Astrocyte of the cerebellum (primary cell): ENCODE measurements around the gene LAMP5.

Source experiments
- DNase-seq: peaks from one replicate; pipeline ENCODE4 v3.0.0-alpha.2; 2011; ENCODE audit warnings: low read depth
- H3K4me3 ChIP-seq: 2 replicates; pipeline ENCODE4 v1.5.1; 2011; ENCODE audit warnings: mild to moderate bottlenecking, low read depth, low read length, moderate library complexity
- CTCF ChIP-seq: IDR thresholded peaks from 2 replicates; pipeline ENCODE4 v1.5.1; 2012; ENCODE audit warnings: low read length, low read depth, moderate library complexity, mild to moderate bottlenecking; ENCODE audit errors: missing control alignments
- in situ Hi-C: cut with HindIII; loops from 2 replicates; pipeline ENCODE4 v1.10.0; 2017; ENCODE audit warnings: low sequenced_read_pairs

Gene LAMP5

GRCh38 chr20:9506964-9507369, 7.4 kb upstream of the LAMP5 start:
- TF ChIP-seq CTCF = no peak
- DNase-seq = no peak
- no peak overlapping the region for H3K4me3 ChIP-seq
- in situ Hi-C loops = no loop called here

GRCh38 chr20:9507544-9508239, 6.7 kb upstream of the LAMP5 start:
- TF ChIP-seq CTCF = no peak
- no peak for DNase-seq
- H3K4me3 ChIP-seq = no peak overlapping the region
- in situ Hi-C loops = no loop called here

- H3K4me3 ChIP-seq = no peak overlapping the region
- DNase-seq = no peak
- no peak for TF ChIP-seq CTCF
- in situ Hi-C loops = no loop called here
Measured at GRCh38 chr20:9508240-9508661, 6.1 kb upstream of the LAMP5 start.

GRCh38 chr20:9508696-9509178, 5.7 kb upstream of the LAMP5 start:
- in situ Hi-C loops = no loop called here
- H3K4me3 ChIP-seq = no peak overlapping the region
- DNase-seq = no peak
- no peak for TF ChIP-seq CTCF

GRCh38 chr20:9509246-9509645, 5.1 kb upstream of the LAMP5 start:
- DNase-seq = no peak
- no peak for TF ChIP-seq CTCF
- in situ Hi-C loops = no loop called here
- H3K4me3 ChIP-seq = no peak overlapping the region

GRCh38 chr20:9510911-9511310, 3.5 kb upstream of the LAMP5 start:
- no peak for TF ChIP-seq CTCF
- DNase-seq = no peak
- in situ Hi-C loops = no loop called here
- no peak overlapping the region for H3K4me3 ChIP-seq

- in situ Hi-C loops = no loop called here
- no peak for TF ChIP-seq CTCF
- no peak for DNase-seq
- H3K4me3 ChIP-seq = no peak overlapping the region
Measured at GRCh38 chr20:9514072-9514460, 324 bp upstream of the LAMP5 start.
